H7 (cell line): ENCODE measurements around the gene KRTAP5-11. TPM values are rescaled to one million over a fixed set of nuclear protein-coding genes. Genes with fewer than 3 reads are reported as not detected.
"Not testable (repeated sequence)": the region's sequence is repeated elsewhere in the genome, so short reads cannot be mapped to it uniquely, and the experiment has no call there.

Experiments used
- DNase-seq: peaks from one replicate; pipeline ENCODE4 v3.0.0; 2012
- H3K27me3 ChIP-seq: 2 replicates; pipeline ENCODE4 v1.6.0; 2011; ENCODE audit warnings: mild to moderate bottlenecking, low read length; ENCODE audit not compliant: control insufficient read depth, insufficient read depth
- H3K36me3 ChIP-seq: replicated peaks from 2 replicates; pipeline ENCODE4 v1.5.1; 2011; ENCODE audit warnings: low read length; ENCODE audit not compliant: control insufficient read depth, insufficient read depth
- H3K4me3 ChIP-seq: 2 replicates; pipeline ENCODE4 v1.5.1; 2011; ENCODE audit warnings: low read depth, mild to moderate bottlenecking, control low read depth, low read length, moderate library complexity; ENCODE audit not compliant: insufficient read depth
- total RNA-seq: library from RNA; depleted of rRNA; stranded (reverse); fragments of >200 nt; shearing (Covaris generic); gene quantifications from 2 replicates; pipeline ENCODE4 v1.2.3, GENCODE V29; 2014; rRNA removed

Gene KRTAP5-11
- total RNA-seq, 1 experiment from 2014 or later = not detected

DNA sequence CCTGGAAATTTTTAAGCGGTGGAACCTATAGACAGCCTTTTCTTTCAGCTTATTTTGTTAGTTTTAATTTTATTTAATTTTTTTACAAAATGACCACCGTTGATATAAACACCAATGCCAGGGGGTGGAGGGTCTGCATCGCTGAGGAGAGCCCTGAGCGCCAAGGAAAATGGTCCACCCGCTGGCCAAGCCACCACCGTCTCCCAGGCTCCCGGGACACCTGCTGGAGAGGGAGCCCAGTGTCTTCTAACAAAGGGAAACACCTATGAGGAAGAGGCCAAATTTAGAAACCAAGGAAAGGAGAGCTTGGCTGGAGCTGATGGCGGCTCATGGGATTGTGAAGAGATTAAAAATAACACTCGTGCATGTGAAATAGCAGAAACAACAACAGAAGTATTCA, 45.1 kb downstream of the KRTAP5-11 start:
- no peak overlapping the region for H3K4me3 ChIP-seq
- DNase-seq = no peak
- no peaks in the 10 kb centered on the region for H3K36me3 ChIP-seq
- no peaks in the 10 kb centered on the region for H3K27me3 ChIP-seq

DNA sequence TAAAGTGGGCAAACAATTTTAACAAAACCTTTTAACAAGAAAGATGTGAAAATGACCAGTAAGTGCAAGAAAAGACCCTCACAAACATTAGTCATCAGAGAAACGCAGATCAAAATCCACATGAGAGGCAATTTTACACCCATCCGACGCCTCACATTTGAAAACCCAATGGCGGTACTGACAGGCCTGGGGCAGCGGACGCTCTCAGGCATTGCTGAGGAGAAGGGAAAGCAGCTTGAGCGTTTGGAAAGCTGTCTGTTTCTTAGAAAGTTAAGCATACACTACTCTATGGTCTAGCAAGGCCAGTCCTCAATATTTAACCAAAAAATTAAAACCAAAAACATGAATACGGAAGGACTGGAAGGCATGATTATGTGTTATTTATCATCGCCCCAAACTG, 46.9 kb downstream of the KRTAP5-11 start:
- H3K4me3 ChIP-seq = no peak overlapping the region
- no peaks in the 10 kb centered on the region for H3K36me3 ChIP-seq
- DNase-seq = no peak
- no peaks in the 10 kb centered on the region; the same call in 1 of the 2 replicates for H3K27me3 ChIP-seq

DNA sequence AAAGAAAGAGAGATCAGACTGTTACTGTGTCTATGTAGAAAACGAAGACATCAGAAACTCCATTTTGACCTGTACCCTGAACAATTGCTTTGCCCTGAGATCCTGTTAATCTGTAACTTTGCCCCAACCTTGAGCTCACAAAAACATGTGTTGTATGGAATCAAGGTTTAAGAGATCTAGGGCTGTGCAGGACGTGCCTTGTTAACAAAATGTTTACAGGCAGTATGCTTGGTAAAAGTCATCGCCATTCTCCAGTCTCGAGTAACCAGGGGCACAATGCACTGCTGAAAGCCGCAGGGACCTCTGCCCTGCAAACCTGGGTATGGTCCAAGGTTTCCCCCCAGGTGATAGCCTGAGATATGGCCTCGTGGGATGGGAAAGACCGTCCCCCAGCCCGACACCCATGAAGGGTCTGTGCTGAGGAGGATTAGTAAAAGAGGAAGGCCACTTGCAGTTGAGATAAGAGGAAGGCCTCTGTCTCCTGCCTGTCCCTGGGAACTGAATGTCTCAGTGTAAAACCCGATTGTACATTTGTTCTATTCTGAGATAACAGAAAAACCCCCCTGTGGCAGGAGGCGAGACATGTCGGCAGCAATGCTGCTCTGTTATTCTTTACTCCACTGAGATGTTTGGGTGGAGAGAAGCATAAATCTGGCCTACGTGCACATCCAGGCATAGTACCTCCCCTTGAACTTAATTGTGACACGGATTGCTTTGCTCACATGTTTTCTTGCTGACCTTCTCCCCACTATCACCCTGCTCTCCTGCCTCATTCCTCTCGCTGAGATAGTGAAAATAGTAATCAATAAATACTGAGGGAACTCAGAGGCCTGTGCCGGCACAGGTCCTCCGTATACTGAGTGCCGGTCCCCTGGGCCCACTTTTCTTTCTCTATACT, 47.7 kb downstream of the KRTAP5-11 start:
- not testable (repeated sequence) for H3K27me3 ChIP-seq, H3K4me3 ChIP-seq, H3K36me3 ChIP-seq, DNase-seq

DNA sequence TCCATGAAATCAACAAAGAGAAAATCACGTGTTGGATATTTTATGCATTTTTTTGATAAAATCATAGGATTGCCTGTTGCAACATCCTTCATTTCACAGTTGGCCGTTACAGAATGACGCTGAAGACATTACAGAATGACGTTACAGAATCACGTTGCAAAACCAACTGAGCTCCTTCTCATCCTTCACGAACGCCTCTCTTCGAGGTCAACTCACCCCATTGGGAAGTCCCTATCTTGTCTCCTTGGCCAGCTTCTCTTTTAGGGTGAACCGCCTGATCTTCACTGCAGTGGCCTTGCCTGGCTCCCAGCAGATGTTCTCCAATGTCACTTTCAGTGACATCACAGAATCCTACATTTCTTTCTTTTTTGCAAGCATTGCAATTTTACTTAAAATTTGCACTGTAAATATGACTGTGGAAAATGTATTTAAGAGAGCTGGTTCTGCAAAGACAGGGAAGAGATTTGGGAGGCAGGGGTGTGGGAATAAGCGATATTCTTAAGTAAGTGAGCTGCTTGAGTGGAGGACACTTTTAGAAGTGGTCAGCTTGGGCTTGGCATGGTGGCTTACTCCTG, 50.6 kb downstream of the KRTAP5-11 start:
- Histone ChIP-seq H3K36me3 (no peaks in the 10 kb centered on the region), H3K4me3 (no peak overlapping the region), H3K27me3 (no peaks in the 10 kb centered on the region; the same call in 1 of the 2 replicates)
- no peak for DNase-seq

Other genes with a start within 250 kb of the KRTAP5-11 start
- 123 and 143 TPM in 2 replicates for gene DHCR7, start 134.5 kb downstream of the KRTAP5-11 start, total RNA-seq
- gene NADSYN1, start 129.7 kb downstream of the KRTAP5-11 start, total RNA-seq = 34.9 and 46.8 TPM in 2 replicates
- gene KRTAP5-7, start 55.6 kb downstream of the KRTAP5-11 start, total RNA-seq = not detected in 2 replicates
- not detected in 2 replicates for gene KRTAP5-8, start 44.9 kb downstream of the KRTAP5-11 start, total RNA-seq
- not detected in 2 replicates for gene KRTAP5-9, start 34.5 kb downstream of the KRTAP5-11 start, total RNA-seq
- gene KRTAP5-10, start 17.3 kb downstream of the KRTAP5-11 start, total RNA-seq = 0.14 TPM in 1 of 2 replicates, not detected in the other